Thyroid gland (tissue), 4 donors: ENCODE results near the gene COL13A1. TPM values are rescaled to one million over a fixed set of nuclear protein-coding genes. Genes with fewer than 3 reads are reported as not detected.

Experiments
- DNase-seq, 2 donors: peaks; one replicate each; pipeline ENCODE4 v3.0.0-alpha.2; 2019
- H3K27ac ChIP-seq, 3 donors: fragments of 200-600 bp; sonication (generic); 1 replicate in 2 of 3; 2 replicates in 1 of 3; pipeline ENCODE4 v1.5.1; 2016 to 2019; ENCODE audit warnings: mild to moderate bottlenecking in 1 of 3, moderate library complexity in 1 of 3
- H3K27me3 ChIP-seq: fragments of 200-600 bp; sonication (generic); one replicate; pipeline ENCODE4 v1.5.1; 2019
- H3K36me3 ChIP-seq, 2 donors: fragments of 200-600 bp; sonication (generic); one replicate each; pipeline ENCODE4 v1.5.1; 2016 to 2019
- H3K4me1 ChIP-seq, 2 donors: fragments of 200-600 bp; sonication (generic); one replicate each; pipeline ENCODE4 v1.5.1; 2017 to 2019
- H3K4me3 ChIP-seq, 3 donors: fragments of 200-600 bp; sonication (generic); replicated peaks in 1 of 3; 1 replicate in 2 of 3; 2 replicates in 1 of 3; pipeline ENCODE4 v1.5.1; 2016; ENCODE audit warnings: mild to moderate bottlenecking in 1 of 3
- H3K9me3 ChIP-seq: fragments of 200-600 bp; sonication (generic); one replicate; pipeline ENCODE4 v1.5.1; 2017
- POLR2A ChIP-seq, 2 donors: fragments of 450-650 bp; IDR thresholded peaks; one replicate each; pipeline ENCODE4 v1.6.1; 2017; ENCODE audit warnings: antibody characterized with exemption in 2 of 2, mild to moderate bottlenecking in 2 of 2, moderate library complexity in 1 of 2
- WGBS, 2 donors: methylation state at CpG; one replicate each; pipeline ENCODE4 v1.1.5; 2017; 5-methylcytosine and 5-hydroxymethylcytosine counted together
- intact Hi-C: fragments of 100-400 bp; cut with DNase I; formaldehyde crosslinking; loops from one replicate; pipeline ENCODE4 v1.15.1; 2023
- total RNA-seq, 4 donors: library from RNA; depleted of rRNA; stranded (reverse); fragments of >200 nt; gene quantifications; one replicate each; pipeline ENCODE4 v1.2.3, GENCODE V29; 2016
- TF ChIP-seq, protein P1 (sequence below), 6 experiments: fragments of 200-600 bp in 3 of 6; fragments of 450-650 bp in 3 of 6; sonication (generic) in 3 of 6; IDR thresholded peaks; one replicate each; pipeline ENCODE4 v1.5.1; 2016 to 2019; ENCODE audit warnings: antibody characterized with exemption in 6 of 6, mild to moderate bottlenecking in 2 of 6, inconsistent platforms in 1 of 6, moderate library complexity in 1 of 6

Gene COL13A1
- total RNA-seq, 4 donors from 2014 or later: 0.22 to 2.4 (median 0.41) TPM

- H3K9me3 ChIP-seq: no peaks in the 10 kb centered on the region
- DNase-seq: no peak
- TF ChIP-seq, protein P1, sequence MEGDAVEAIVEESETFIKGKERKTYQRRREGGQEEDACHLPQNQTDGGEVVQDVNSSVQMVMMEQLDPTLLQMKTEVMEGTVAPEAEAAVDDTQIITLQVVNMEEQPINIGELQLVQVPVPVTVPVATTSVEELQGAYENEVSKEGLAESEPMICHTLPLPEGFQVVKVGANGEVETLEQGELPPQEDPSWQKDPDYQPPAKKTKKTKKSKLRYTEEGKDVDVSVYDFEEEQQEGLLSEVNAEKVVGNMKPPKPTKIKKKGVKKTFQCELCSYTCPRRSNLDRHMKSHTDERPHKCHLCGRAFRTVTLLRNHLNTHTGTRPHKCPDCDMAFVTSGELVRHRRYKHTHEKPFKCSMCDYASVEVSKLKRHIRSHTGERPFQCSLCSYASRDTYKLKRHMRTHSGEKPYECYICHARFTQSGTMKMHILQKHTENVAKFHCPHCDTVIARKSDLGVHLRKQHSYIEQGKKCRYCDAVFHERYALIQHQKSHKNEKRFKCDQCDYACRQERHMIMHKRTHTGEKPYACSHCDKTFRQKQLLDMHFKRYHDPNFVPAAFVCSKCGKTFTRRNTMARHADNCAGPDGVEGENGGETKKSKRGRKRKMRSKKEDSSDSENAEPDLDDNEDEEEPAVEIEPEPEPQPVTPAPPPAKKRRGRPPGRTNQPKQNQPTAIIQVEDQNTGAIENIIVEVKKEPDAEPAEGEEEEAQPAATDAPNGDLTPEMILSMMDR (IDR thresholded peaks at IDR 0.05): no peak
- no peak for TF ChIP-seq POLR2A (IDR thresholded peaks at IDR 0.05)
- intact Hi-C loops: no loop called here
- 52 to 74% methylated on average over 3 of the region's 3 CpGs for WGBS, 2 donors
- no peak overlapping the region for H3K27ac ChIP-seq
- peaks cover 10 to 26% of the 10 kb centered on the region in 2 donors for H3K4me1 ChIP-seq
- no peaks in the 10 kb centered on the region for H3K36me3 ChIP-seq
- H3K4me3 ChIP-seq: no peak overlapping the region
- H3K27me3 ChIP-seq: no peaks in the 10 kb centered on the region
Observed at GRCh38 chr10:69864321-69864720, 62.6 kb downstream of the COL13A1 start.

DNA sequence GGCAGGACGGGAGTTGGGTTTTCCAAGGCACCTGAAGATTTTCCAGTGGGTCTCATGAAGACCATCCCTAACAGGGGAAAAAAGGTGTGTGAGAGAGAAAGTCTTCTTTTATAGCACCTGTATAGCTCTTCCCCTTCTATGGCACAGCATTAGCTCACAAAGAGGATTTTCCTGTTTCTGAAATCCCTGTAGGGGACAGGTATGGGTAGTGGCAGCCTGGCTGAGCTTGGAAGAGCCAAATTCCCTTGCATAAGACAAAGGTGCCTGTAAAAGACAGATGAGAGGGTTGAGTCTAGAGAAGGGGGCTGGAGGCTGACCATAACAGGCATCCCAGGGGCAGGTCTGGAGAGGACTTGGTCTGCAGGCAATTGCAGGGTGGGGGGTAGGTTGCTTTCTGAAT is 63.7 kb downstream of the COL13A1 start:
- WGBS, 2 donors: 92 to 100% methylated on average over 1 of the region's 1 CpG

GRCh38 chr10:69866246-69866687 is 64.6 kb downstream of the COL13A1 start:
- Histone ChIP-seq H3K4me3 (no peak overlapping the region), H3K27me3 (no peaks in the 10 kb centered on the region), H3K9me3 (no peaks in the 10 kb centered on the region), H3K4me1 (peaks cover 10 to 22% of the 10 kb centered on the region in 2 donors), H3K27ac (peak overlapping the region in 1 of 3 donors; percentile 58), H3K36me3 (no peaks in the 10 kb centered on the region)
- intact Hi-C loops: no loop called here
- 75 to 76% methylated on average over 4 to 5 of the region's 5 CpGs for WGBS, 2 donors
- no peak for DNase-seq
- TF ChIP-seq, protein P1 (IDR thresholded peaks at IDR 0.05): no peak
- no peak for TF ChIP-seq POLR2A (IDR thresholded peaks at IDR 0.05)

More for the DNA sequence above, 63.7 kb downstream of the COL13A1 start:
- DNase-seq: no peak
- H3K36me3 ChIP-seq: no peaks in the 10 kb centered on the region
- intact Hi-C loops: no loop called here
- H3K27me3 ChIP-seq: no peaks in the 10 kb centered on the region
- H3K27ac ChIP-seq: no peak overlapping the region
- H3K9me3 ChIP-seq: no peaks in the 10 kb centered on the region
- TF ChIP-seq POLR2A (IDR thresholded peaks at IDR 0.05): no peak
- TF ChIP-seq, protein P1 (IDR thresholded peaks at IDR 0.05): no peak
- H3K4me3 ChIP-seq: no peak overlapping the region
- H3K4me1 ChIP-seq: peaks cover 10 to 26% of the 10 kb centered on the region in 2 donors

DNA sequence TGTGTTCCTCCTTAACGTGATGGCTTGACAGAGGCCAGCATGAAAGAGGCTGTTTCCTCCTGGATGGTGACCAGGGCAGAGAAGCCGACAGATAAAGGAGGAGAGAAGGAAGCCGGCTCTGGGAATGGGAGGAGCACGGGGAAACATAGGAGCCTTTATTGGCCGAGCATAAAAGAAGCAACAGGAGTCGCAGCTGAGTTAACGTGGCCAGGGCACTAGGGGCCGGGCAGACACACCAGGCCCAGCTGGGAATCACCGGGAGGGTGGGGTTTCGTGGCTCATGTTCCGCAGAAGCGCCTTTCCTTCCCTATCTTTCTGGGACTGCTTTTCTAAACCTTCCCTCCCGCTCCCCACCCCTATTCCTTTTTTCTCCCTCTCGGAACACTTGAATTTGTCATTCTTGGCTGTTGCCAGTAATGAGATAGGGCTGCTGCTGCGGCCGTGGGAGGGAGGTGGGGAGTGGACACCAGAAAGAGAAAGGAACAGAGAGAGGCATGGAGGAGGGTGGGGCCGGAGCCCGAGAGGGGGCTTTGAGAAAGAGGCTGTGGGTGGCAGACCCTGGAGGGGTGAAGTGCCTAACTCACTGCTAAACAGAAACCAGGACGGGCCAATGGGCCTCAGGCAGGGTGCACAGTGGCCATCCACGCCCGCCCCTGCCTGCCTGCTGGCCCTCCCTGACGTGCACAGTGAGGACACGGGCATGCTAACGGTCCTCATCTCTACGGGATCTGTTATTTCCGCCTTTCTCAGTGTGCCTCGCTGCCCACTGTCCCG is 65.2 kb downstream of the COL13A1 start:
- Histone ChIP-seq H3K4me3 (peak overlapping the region in 1 of 3 donors; percentile 13), H3K27me3 (no peaks in the 10 kb centered on the region), H3K36me3 (no peaks in the 10 kb centered on the region), H3K4me1 (peaks cover 5 to 16% of the 10 kb centered on the region in 2 donors), H3K9me3 (no peaks in the 10 kb centered on the region), H3K27ac (peak overlapping the region in 1 of 3 donors; percentile 58)
- peak; percentile 67 to 73 for DNase-seq
- intact Hi-C loops: no loop called here
- TF ChIP-seq, protein P1 (IDR thresholded peaks at IDR 0.05): peak in 2 of 6 experiments; percentile 10 to 16
- TF ChIP-seq POLR2A (IDR thresholded peaks at IDR 0.05): no peak
- WGBS, 2 donors: 34 to 42% methylated on average over 28 of the region's 28 CpGs
